Islet of Langerhans (tissue), 1 donor: Measurements from ENCODE around the gene COL24A1.
"Not testable (repeated sequence)": the region's sequence is repeated elsewhere in the genome, so short reads cannot be mapped to it uniquely, and the experiment has no call there.

Source experiments
- FAIRE-seq: peaks from one replicate; lab custom pipeline; 2011; peaks lifted over from hg19 to GRCh38; lab: Jason Lieb, UNC

The COL24A1 gene

DNA sequence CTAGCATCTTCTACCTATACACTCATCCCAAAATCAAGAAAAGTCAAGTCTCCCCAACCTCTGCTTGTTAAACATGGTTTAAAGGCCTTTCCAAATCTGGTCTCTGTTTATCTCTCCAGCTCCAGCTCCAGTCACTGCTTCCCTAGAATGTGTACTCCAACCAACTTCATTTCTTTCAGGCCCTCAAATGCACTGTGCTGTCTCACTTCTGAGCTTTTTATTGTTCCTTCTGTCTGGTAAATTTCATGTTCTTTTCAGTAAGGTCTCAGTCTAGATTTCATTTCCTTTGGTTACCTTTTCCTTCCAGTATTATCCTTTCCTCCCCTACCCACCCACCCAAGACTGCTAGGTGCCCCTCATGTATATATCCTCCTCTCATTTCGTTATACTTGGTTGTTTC lies 3.7 kb downstream of the COL24A1 start:
- FAIRE-seq = no peak

DNA sequence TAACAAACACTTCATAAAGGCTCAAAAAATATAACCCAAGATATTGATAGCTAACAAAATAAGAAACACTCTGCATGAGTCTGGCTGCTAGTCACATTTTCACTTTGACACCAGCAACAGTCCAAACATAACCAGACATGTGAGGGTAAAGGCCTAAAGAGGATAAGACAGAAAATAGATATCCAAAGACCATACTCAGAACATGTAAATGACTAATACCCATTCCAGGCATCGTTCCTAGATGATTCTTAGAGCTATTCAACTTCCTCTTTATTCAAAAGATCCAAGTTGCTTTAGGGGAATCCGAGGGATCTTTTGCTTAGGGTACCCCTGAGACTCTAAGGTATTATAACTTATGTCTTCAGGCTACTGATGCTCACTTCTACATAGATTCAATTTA lies 5.1 kb downstream of the COL24A1 start:
- FAIRE-seq = no peak

DNA sequence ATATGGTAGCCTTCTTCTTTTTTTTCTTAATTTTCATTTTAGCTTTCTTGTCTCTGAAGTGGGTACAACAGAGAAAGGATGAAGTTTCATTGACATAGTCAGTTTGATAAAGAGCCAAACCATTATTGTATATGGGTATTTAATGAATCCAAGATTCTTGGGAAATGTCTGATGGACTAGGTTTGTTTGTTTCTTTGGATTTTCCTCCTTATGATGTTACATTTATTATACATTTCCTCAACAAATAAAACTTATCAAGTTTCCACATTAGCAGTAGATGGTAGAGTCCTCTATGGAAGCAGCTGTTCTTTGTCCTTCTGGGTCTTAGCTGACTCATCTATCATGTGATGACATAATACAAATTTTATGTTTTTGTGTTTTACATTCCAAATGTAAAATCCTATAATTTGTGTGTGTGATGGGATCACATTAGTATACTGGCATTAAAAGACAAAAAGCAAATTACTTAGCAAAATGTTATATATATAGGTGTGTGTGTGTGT lies 6.0 kb downstream of the COL24A1 start:
- no peak for FAIRE-seq

DNA sequence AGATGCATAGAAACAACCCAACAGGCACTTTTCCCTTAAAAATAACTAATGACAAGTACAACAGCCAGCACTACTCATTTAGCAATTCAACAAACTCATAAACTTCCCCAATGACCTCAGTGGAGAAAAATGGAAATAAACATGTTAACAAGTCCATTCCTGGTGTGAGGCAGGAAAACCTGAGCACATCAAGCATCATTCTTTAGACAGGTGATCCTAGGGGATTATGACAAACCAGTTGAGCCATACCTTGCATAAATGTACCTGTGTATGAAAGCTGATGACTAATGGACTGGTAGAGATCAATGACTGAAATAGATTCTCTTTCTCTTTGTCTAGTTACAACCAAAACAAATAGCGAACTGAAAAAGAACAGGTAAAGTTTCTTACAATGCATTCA lies 7.0 kb downstream of the COL24A1 start:
- FAIRE-seq = no peak

DNA sequence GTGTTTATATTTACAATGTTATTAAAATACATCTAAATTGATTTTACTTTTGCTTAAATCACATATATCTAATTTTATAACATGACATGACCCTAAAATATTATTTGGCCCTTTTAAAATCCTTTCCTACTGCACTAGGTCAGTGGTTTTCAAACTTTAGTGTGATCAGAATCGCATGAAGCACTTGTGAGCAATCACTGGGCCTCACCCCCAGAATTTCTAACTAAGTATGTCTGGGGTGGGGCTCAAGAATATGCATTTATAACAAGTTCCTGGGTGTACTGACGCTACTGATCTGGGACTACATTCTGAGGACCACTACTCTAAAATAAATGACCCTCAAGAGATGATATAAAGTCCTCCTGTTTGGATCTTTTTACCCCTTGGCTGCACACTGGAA lies 8.8 kb downstream of the COL24A1 start:
- FAIRE-seq = no peak

DNA sequence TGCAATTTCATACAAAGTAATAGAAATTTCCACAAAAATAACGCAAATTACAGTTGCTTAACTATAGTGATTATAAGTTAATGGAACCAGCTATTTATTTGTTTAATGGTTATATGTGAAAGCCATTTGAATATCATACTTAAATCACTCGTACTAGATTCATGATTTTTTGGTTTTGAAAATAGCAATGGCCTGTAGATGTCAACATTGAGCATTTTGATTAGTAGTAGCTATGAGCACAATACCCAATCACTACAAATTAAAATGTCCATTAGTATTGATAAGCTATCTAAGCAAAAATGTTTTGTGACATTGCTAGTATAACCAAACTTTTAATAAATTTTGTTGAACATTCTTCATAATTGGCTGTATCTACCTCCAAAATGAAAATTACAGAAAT lies 10.0 kb downstream of the COL24A1 start:
- FAIRE-seq = no peak

DNA sequence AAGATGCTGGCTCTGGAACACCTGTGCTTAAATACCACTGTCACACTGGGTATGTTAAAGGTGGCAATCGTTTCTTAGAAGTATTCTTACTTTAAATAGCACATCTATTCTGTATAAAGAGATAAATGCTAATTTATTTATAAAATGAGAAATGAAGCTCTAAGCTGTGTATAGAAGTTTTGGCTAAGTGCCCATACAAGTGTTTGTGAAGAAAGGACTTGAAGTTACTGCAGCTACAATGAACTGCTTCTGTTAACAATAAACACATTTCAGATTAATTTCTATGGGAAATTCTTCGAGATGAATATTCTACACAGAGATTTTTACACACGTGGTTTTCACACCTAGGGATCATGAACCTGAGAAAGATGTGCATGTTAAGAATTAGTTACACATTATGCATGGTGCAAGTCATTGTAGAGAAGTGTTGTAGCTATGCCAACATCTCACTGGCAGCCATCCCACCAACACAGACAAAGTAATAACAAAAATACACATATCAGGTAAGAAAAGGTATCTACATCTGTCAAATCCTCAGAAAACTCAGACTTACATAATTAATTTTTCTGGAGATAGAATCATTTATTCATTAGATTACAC lies 16.2 kb downstream of the COL24A1 start:
- FAIRE-seq = no peak

DNA sequence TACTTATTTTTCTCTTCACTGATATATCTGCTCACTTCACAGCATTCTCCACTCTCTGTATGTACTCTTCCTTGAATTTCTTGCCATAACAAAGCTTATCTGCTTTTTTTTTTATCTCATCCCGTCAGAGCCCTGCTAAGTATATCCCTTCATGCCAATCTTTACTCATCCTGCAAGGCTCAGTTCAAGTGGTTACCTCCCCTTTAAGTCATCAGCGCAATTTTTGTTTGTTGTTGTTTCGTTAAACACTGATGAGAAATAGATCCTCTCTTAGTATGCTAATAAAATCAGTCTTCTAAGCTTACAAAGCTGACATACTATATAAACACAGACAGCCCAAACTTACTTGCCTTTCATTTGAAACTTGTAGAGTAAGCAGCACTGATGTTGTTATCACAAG lies 17.8 kb downstream of the COL24A1 start:
- no peak for FAIRE-seq

DNA sequence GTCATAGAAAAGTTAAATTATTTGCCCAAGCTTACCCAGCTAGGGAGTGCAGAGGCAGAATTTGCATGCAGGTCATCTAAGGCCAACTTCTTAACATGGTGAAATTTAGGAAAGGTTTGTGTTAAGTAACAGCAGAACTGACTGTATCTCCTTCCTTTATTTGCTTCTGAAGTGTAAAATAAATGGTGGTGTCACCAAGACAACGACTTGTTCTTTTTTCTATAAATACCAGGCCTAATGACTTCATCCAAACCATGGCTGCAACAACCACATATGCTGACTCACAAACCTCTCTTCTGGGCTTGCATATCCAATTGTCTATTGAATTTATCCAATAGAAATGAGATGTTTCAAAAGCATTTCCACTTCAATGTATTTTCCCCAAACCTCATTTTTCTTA lies 19.1 kb downstream of the COL24A1 start:
- FAIRE-seq = no peak

DNA sequence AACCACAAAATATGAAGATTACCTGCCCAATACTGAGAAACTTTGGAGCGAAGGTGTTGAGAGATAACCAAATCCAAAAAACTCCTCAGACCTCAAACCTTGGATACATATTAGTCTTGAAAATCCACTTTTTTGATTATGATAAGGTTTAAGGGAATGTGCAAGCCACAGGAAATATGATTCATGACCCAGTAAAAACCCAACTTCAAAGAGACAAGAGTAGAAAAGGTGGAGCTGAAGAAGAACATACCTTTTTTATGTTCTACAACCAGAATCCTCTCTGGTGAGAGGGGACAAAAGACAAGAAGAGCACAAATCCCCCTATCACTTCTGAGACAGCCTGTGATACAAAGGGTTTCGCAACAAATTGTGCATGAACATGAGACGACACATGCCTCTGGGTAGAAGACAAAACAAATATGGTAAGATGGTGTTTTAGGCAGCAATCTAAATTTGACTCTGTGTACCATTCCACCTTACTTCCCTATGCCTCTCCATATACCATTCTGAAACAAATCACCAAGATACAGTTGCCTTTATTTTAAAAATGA lies 37.3 kb downstream of the COL24A1 start:
- no peak for FAIRE-seq

DNA sequence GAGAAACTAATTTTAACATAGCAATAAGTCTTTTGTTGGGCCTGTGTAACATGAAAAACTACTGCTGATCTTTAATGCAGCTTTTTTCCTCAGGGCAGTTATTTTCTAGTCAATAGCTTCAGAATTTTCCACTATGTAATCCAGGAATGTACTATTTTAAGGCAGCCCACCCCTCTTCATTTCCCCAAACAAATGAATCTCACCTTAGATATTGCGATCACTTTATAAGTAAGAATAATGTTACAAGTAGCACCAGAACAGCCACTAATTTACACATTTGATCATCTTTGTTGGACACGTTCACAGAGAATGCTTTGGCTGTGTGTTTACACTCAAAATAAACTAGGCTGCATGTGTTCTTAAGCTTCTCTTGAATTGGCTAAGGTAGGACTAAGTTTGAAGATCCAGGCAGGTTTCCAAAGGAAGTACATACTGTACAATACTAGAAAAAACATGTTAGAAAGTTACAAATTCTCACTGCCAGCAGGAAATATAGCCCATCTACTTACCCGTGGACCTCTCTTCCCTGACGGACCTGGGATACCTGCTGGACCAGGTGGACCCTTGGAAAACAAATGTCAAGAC lies 41.7 kb downstream of the COL24A1 start:
- FAIRE-seq = no peak

DNA sequence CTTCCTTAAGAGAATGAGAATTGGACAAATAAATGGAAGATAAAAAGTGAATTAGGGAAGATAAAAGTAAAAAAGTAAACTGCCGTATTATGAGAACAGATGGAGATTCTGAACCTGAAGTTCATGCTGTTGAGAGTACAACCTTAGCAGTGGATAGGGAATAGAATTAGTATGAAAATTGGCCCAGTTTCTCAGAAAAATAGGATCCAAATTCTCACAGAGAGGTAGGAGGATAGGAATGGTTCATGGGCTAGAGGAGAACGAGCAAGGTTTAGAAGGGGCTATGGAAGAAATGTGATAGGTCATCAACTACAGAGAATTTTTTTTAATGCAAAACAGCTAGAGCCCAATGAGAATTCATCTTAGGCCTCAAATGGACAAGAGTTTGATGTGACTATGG lies 42.3 kb downstream of the COL24A1 start:
- no peak for FAIRE-seq

DNA sequence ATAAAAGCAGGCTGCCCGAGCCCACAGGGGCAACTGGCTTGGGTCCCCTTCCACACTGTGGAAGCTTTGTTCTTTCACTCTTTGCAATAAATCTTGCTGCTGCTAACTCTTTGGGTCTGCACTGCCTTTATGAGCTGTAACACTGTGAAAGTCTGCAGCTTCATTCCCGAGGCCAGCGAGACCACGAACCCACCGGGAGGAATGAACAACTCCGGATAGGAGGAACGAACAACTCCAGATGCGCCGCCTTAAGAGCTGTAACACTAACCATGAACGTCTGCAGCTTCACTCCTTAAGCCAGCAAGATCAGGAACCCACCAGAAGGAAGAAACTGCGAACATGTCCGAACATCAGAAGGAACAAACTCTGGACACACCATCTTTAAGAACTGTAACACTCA lies 45.0 kb downstream of the COL24A1 start:
- not testable (repeated sequence) for FAIRE-seq

DNA sequence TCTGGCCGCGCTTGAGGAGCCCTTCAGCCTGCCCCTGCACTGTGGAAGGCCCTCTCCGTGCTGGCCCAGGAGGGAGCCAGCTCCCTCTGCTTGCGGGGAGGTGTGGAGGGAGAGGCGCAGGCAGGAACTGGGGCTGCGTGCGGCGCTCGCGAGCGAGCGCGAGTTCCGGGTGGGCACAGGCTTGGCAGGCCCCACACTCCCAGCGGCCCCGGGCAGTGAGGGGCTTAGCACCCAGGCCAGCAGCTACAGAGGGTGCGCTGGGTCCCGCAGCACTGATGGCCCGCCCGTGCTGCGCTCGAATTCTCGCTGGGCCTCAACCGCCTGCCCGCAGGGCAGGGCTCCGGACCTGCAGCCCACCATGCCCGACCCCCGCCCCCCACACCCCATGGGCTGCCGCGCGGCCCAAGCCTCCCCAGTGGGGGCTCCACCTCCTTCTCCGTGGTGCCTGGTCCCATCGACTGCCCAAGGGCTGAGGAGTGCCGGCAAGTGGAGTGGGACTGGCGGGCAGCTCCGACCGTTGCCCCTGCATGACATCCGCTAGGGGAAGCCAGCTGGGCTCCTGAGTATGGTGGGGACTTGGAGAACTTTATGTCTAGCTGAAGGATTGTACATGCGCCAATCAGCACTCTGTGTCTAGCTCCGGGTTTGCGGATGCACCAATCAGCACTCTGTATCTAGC lies 46.0 kb downstream of the COL24A1 start:
- FAIRE-seq = no peak

DNA sequence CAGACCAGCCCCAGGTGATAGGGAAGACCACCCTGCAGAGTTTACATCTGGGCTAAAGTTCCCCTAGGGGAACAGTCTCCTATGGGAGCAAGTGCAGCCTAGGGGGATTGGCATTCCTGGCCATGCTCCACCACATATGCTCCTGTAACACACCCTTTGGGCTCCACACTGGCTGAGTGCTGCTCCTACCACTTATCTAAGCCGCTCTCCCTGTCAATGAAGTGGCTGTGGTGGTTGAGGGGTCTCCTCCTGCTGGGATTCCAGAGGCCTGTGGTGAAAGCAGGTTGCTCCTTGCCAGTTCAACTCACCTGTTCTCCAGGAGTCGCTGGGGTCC lies 51.1 kb downstream of the COL24A1 start:
- no peak for FAIRE-seq

DNA sequence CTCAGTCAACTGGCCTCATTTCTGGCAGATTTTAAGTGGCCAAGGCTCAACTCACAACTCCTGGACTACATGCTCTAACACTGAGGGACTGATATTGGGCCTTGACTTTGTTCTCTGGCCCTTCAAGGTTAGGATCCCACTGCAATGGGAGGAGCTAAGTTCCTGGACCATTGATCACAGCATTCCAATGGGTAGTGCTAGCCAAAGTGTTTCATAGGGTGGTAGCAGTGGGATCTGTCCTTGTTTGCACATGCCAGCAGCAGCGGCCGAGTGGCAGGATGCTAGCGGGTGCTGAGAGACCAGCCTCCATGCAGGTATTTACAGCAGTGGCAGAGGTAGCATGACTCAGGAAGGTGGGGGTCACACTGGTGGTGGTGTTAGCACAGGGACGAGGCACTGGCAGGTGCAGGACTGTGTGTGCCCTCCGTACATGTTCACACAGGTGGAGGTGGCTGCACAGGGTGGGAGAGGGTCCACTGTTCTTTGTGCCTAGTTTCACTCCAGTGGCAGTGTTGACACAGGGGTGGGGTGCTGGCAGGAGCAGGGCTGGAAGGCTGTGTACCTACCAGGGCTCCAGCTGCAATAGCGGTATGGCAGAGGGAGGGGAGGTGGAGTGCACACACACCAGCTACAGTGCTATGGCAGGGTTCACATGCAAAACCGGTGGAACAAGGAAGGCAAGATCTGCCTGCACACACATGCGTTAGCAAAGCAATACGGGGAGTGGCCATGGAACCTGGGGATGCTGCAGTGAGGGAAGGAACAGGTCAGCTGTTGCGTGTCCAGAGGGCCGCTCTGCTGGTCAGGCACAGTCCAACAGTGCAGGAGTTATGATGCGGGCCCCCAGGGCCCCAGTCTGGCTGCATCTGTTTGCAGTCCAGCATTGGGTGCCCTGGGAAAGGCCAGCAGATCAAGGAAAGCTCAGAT lies 51.7 kb downstream of the COL24A1 start:
- FAIRE-seq = no peak

DNA sequence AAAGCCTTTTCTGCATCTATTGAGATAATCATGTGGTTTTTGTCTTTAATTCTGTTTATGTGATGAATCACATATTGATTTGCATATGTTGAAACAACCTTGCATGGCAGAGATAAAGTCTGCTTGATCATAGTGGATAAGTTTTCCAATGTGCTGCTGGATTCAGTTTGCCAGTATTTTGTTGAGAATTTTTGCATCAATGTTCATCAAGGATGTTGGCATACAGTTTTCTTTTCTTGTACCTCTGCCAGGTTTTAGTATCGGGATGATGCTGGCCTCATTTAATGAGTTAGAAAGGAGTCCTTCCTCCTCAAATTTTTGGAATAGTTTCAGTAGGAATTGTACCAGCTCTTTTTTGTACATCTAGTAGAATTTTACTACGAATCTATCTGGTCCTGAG lies 55.0 kb downstream of the COL24A1 start:
- FAIRE-seq = no peak

DNA sequence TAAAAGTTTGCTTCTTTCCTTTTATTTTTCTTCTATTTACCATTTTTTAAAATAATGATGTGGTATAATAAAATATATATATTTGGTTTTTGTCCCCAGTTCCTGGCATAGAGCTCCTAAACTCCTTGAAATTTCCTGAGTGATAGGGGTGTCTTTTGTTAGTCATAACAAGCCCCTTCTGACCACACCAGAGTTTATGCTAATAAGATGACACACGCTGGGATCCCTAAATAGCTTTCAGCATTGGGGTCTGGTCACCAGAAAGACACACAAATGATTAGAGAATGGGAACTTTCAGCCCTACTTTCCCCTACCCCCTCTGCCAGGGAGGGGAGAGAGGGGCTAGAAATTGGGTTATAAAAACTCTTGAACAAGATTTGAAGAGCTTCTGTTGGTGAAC lies 56.2 kb downstream of the COL24A1 start:
- FAIRE-seq = no peak

DNA sequence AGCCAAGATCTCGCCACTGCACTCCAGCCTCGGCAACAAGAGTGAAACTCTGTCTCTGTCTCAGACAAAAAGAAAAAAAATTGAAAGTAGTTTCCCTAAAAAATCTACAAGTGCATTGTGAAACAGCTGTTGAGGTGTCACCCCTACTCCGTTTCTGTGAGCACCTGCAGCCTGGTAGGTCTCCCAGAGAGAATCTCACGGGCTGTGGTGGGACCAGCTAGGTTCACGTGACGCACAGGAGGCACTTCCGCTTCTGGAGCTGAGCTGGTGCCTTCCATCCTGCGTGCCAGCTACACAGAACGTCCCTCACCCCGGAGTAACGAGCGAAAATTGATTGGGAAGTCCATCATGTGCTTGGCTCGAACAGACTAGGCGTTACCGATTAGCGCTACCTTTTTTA lies 66.8 kb downstream of the COL24A1 start:
- no peak for FAIRE-seq

DNA sequence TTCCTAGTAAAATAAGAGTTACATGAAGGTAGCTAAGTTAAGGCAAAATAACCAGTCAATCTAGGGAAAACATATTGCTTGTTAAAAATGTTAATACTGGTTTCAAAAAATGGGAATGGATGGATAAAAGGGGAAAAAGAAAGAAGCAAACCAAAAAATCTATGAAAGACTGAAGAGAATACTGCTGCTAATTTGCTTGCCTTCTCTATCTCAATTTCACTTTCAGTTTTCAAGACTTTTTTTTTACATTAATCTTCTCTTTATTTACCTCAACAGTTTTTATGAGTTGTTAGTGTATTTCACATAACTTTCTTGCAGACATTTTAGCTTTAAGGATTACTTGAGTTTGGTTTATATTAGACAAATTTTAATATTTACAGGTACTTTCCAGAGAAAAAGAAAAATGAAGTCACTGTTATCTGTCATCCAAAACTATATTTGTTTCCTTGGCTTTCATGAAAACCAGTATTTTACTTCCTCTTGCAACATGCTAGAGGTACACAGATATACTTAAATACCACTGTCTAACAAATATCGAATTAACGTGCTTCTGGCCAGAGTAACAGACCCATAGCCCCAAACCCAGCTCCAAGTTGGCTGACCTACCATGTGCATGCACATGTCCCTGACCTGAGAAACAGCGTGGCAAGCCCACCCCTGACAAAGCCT lies 70.7 kb downstream of the COL24A1 start:
- no peak for FAIRE-seq

DNA sequence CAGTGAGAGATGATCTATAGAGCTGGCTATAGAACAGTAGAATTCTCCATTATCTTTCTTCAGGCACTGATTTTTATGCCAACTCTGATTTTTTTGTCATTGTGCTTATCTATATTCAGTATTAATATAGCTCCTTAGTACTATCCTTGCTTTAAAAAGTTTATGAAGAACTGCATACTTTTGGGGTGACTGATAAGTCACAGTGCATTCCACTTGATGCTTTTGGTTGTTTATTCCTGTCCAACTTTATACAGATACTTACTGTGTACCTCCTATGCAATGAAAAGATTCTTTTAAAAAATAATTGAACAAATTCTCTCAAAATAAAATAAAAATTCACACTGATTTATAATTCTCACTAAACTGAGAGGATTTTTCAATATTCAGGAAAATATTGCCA lies 71.6 kb downstream of the COL24A1 start:
- FAIRE-seq = no peak

DNA sequence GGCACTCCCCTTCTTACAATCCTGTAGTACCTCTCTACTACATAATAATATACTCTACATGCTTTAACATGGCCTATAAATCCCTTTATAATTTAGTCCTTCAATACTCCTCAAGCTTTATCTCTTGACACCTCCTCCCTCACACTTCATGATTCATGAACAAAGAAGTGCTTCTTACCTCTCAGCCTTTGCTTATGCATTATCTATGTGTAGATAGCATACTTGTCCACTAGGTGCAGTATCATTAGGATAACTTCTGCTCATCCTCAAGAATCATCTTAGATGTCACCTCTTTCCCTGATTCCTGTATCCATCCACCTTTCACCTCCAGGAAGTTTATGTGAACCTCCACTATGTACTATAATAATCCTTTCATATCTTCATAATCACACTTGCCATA lies 74.4 kb downstream of the COL24A1 start:
- FAIRE-seq = no peak
